ENCODE measurements around the gene VPS4B.

Gene VPS4B

DNA sequence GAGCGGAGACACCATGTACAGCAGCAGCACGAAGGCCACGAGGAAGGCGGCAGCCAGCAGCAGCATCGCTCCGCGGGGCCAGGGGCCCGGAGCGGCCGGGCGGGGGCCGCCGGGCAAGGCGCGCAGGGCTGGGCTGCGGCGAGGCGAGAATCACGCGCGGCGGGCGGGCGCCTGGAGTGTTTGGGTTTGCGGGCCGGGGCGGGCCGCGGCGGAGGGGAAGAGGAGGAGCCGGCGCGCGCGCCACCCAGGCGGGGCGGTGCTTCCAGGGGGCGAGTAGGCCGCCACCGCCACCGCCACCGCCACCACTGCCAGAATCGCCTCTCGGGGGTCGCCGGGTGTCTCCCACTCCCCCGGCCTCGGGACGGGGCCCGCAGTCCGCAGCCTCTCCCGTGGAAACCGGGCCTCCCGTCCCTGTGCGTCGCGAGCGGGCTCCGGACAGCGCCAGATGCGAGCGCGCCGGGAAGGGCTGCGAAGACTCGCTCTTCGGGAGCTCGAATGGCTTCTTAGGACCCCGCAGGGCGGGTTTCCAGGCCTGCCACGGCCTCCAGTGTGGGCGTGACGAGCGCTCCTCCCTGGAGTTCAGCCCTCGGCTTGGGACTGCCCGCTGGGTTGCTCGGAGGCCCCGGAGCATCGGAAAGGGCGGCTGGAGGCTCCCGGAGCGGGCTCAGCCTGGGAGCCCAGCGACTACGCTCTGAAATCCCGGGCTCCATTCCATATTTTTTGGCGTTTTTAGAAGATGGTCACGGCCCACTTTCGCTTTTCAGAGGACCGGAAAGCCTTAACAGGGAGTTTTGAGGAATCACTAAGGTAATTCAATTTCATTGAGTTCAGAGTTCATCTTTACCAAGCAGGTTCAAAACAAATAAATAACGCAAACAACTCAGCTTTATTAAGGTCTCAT, 55.0 kb downstream of the VPS4B start, which contains the start of gene KDSR (continued):
- TF ChIP-seq, protein P1, sequence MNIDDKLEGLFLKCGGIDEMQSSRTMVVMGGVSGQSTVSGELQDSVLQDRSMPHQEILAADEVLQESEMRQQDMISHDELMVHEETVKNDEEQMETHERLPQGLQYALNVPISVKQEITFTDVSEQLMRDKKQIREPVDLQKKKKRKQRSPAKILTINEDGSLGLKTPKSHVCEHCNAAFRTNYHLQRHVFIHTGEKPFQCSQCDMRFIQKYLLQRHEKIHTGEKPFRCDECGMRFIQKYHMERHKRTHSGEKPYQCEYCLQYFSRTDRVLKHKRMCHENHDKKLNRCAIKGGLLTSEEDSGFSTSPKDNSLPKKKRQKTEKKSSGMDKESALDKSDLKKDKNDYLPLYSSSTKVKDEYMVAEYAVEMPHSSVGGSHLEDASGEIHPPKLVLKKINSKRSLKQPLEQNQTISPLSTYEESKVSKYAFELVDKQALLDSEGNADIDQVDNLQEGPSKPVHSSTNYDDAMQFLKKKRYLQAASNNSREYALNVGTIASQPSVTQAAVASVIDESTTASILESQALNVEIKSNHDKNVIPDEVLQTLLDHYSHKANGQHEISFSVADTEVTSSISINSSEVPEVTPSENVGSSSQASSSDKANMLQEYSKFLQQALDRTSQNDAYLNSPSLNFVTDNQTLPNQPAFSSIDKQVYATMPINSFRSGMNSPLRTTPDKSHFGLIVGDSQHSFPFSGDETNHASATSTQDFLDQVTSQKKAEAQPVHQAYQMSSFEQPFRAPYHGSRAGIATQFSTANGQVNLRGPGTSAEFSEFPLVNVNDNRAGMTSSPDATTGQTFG (tag by site-specific recombination; IDR thresholded peaks at IDR 0.05; ENCODE audit: borderline replicate concordance), result no peak
- peak; percentile 98 for TF ChIP-seq ZXDB (tag by site-specific recombination; IDR thresholded peaks at IDR 0.05)
- no peak for TF ChIP-seq ZNF169 (tag by site-specific recombination; IDR thresholded peaks at IDR 0.05)
- no peak for TF ChIP-seq ZNF404 (tag by site-specific recombination; IDR thresholded peaks at IDR 0.05)
- no peak for TF ChIP-seq ZNF138 (tag by site-specific recombination; IDR thresholded peaks at IDR 0.05; ENCODE audit: borderline replicate concordance)
- TF ChIP-seq ZNF202 (tag by site-specific recombination; IDR thresholded peaks at IDR 0.05; ENCODE audit: borderline replicate concordance), result no peak
- TF ChIP-seq PRDM1 (tag by site-specific recombination; IDR thresholded peaks at IDR 0.05), result peak; percentile 91
- TF ChIP-seq ZFHX2 (tag by site-specific recombination; conservative IDR thresholded peaks at IDR 0.05), result peak; percentile 90
- 0 out of 2 replicates have a peak, but pooled peaks have one; percentile 36 for TF ChIP-seq ZNF2 (tag by site-specific recombination; IDR thresholded peaks at IDR 0.05)
- no peak for TF ChIP-seq MZF1 (tag by site-specific recombination; IDR thresholded peaks at IDR 0.05; ENCODE audit: borderline replicate concordance)
- peak; percentile 96 for TF ChIP-seq ELK4 (IDR thresholded peaks at IDR 0.05; ENCODE audit: borderline replicate concordance, low read depth, low read length)
- TF ChIP-seq, protein P2, sequence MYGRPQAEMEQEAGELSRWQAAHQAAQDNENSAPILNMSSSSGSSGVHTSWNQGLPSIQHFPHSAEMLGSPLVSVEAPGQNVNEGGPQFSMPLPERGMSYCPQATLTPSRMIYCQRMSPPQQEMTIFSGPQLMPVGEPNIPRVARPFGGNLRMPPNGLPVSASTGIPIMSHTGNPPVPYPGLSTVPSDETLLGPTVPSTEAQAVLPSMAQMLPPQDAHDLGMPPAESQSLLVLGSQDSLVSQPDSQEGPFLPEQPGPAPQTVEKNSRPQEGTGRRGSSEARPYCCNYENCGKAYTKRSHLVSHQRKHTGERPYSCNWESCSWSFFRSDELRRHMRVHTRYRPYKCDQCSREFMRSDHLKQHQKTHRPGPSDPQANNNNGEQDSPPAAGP (tag by site-specific recombination; IDR thresholded peaks at IDR 0.05), result peak; percentile 83
- TF ChIP-seq, protein P3, sequence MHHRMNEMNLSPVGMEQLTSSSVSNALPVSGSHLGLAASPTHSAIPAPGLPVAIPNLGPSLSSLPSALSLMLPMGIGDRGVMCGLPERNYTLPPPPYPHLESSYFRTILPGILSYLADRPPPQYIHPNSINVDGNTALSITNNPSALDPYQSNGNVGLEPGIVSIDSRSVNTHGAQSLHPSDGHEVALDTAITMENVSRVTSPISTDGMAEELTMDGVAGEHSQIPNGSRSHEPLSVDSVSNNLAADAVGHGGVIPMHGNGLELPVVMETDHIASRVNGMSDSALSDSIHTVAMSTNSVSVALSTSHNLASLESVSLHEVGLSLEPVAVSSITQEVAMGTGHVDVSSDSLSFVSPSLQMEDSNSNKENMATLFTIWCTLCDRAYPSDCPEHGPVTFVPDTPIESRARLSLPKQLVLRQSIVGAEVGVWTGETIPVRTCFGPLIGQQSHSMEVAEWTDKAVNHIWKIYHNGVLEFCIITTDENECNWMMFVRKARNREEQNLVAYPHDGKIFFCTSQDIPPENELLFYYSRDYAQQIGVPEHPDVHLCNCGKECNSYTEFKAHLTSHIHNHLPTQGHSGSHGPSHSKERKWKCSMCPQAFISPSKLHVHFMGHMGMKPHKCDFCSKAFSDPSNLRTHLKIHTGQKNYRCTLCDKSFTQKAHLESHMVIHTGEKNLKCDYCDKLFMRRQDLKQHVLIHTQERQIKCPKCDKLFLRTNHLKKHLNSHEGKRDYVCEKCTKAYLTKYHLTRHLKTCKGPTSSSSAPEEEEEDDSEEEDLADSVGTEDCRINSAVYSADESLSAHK (tag by site-specific recombination; IDR thresholded peaks at IDR 0.05), result peak; percentile 97
- no peak for TF ChIP-seq ZNF19 (tag by site-specific recombination; IDR thresholded peaks at IDR 0.05; ENCODE audit: low read depth)
- TF ChIP-seq ZNF776 (tag by site-specific recombination; IDR thresholded peaks at IDR 0.05; ENCODE audit: borderline replicate concordance), result no peak
- no peak for TF ChIP-seq ZNF544 (tag by site-specific recombination; IDR thresholded peaks at IDR 0.05)
- peak; percentile 43; the same call in 1 of the 2 replicates for TF ChIP-seq PRDM6 (tag by site-specific recombination; IDR thresholded peaks at IDR 0.05)
- peak; percentile 55; the same call in 1 of the 2 replicates for TF ChIP-seq ZNF239 (tag by site-specific recombination; IDR thresholded peaks at IDR 0.05)
- TF ChIP-seq, protein P4, sequence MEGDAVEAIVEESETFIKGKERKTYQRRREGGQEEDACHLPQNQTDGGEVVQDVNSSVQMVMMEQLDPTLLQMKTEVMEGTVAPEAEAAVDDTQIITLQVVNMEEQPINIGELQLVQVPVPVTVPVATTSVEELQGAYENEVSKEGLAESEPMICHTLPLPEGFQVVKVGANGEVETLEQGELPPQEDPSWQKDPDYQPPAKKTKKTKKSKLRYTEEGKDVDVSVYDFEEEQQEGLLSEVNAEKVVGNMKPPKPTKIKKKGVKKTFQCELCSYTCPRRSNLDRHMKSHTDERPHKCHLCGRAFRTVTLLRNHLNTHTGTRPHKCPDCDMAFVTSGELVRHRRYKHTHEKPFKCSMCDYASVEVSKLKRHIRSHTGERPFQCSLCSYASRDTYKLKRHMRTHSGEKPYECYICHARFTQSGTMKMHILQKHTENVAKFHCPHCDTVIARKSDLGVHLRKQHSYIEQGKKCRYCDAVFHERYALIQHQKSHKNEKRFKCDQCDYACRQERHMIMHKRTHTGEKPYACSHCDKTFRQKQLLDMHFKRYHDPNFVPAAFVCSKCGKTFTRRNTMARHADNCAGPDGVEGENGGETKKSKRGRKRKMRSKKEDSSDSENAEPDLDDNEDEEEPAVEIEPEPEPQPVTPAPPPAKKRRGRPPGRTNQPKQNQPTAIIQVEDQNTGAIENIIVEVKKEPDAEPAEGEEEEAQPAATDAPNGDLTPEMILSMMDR (tag by site-specific recombination; IDR thresholded peaks at IDR 0.05), result peak; percentile 53
- peak; percentile 85 for TF ChIP-seq ZNF324 (tag by site-specific recombination; IDR thresholded peaks at IDR 0.05)
- no peak for TF ChIP-seq ZNF146 (tag by site-specific recombination; IDR thresholded peaks at IDR 0.05)
- TF ChIP-seq ZNF121 (tag by site-specific recombination; IDR thresholded peaks at IDR 0.05), result peak; percentile 11; the same call in 1 of the 2 replicates
- peak; percentile 70; the same call in 1 of the 2 replicates for TF ChIP-seq ZNF76 (tag by site-specific recombination; IDR thresholded peaks at IDR 0.05; ENCODE audit: borderline replicate concordance, low read depth)
- no peak for TF ChIP-seq ZNF366 (tag by site-specific recombination; conservative IDR thresholded peaks at IDR 0.05)
- TF ChIP-seq GLI2 (tag by site-specific recombination; IDR thresholded peaks at IDR 0.05; ENCODE audit: borderline replicate concordance, low read depth), result no peak
- no peak for TF ChIP-seq ZNF211 (tag by site-specific recombination; IDR thresholded peaks at IDR 0.05; ENCODE audit: low read depth)
- peak; percentile 62 for TF ChIP-seq YY1 (tag by site-specific recombination; IDR thresholded peaks at IDR 0.05)

Measured in HEK293 (cell line).